Bronchial epithelial cell (primary cell): ENCODE data around the gene TP53TG5. TPM values are rescaled to one million over a fixed set of nuclear protein-coding genes. Genes with fewer than 3 reads are reported as not detected.

ENCODE experiments used
- DNase-seq: peaks from one replicate; pipeline ENCODE4 v3.0.0-alpha.2; 2010; ENCODE audit warnings: low read depth
- FAIRE-seq: peaks from 2 replicates; lab custom pipeline; 2011; peaks lifted over from hg19 to GRCh38; lab: Jason Lieb, UNC
- H3K27me3 ChIP-seq: 2 replicates; pipeline ENCODE4 v1.5.1; 2011; ENCODE audit warnings: low read length; ENCODE audit not compliant: control insufficient read depth, insufficient read depth
- H3K36me3 ChIP-seq: 2 replicates; pipeline ENCODE4 v1.5.1; 2011; ENCODE audit warnings: low read length; ENCODE audit not compliant: control insufficient read depth, insufficient read depth
- H3K4me3 ChIP-seq: 2 replicates; pipeline ENCODE4 v1.5.1; 2011; ENCODE audit warnings: mild to moderate bottlenecking, low read depth, low read length, control low read depth
- CTCF ChIP-seq: IDR thresholded peaks from 2 replicates; pipeline ENCODE4 v1.5.1; 2011; ENCODE audit warnings: mild to moderate bottlenecking, moderate library complexity, low read length, control low read depth, inconsistent platforms; ENCODE audit not compliant: insufficient read depth, severe bottlenecking
- total RNA-seq: library from RNA; depleted of rRNA; stranded (reverse); fragments of >200 nt; gene quantifications from 2 replicates; pipeline ENCODE4 v1.2.1, GENCODE V29; 2014

Gene TP53TG5
- total RNA-seq = 0.13 TPM in 1 of 2 replicates, not detected in the other

GRCh38 chr20:45378191-45378590 lies at the start of gene TP53TG5:
Gene TP53TG5, minus strand, starts transcription at chr20:45378325. Its CDS starts 89 bp downstream, at chr20:45378236.
- Histone ChIP-seq H3K36me3 (no peaks in the 10 kb centered on the region), H3K27me3 (no peaks in the 10 kb centered on the region), H3K4me3 (no peak within 1 kb of the TSS)
- TF ChIP-seq CTCF = no peak
- FAIRE-seq (no peak), DNase-seq (no peak)

GRCh38 chr20:45427236-45428149 lies 49.4 kb upstream of the TP53TG5 start:
- TF ChIP-seq CTCF = no peak
- FAIRE-seq = no peak
- Histone ChIP-seq H3K27me3 (no peaks in the 10 kb centered on the region), H3K36me3 (peaks cover 10% of the 10 kb centered on the region), H3K4me3 (no peak overlapping the region)
- no peak for DNase-seq

GRCh38 chr20:45426320-45427016 lies 48.3 kb upstream of the TP53TG5 start:
- Histone ChIP-seq H3K36me3 (peaks cover 11% of the 10 kb centered on the region), H3K27me3 (no peaks in the 10 kb centered on the region), H3K4me3 (no peak overlapping the region)
- DNase-seq (no peak), FAIRE-seq (no peak)
- TF ChIP-seq CTCF = no peak

DNA sequence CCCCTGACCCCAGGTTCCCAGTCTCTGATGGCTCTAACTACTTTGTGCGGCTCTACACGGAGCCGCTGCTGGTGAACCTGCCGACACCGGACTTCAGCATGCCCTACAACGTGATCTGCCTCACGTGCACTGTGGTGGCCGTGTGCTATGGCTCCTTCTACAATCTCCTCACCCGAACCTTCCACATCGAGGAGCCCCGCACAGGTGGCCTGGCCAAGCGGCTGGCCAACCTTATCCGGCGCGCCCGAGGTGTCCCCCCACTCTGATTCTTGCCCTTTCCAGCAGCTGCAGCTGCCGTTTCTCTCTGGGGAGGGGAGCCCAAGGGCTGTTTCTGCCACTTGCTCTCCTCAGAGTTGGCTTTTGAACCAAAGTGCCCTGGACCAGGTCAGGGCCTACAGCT lies 47.4 kb upstream of the TP53TG5 start:
- peaks cover 19% of the 10 kb centered on the region for H3K36me3 ChIP-seq

DNA sequence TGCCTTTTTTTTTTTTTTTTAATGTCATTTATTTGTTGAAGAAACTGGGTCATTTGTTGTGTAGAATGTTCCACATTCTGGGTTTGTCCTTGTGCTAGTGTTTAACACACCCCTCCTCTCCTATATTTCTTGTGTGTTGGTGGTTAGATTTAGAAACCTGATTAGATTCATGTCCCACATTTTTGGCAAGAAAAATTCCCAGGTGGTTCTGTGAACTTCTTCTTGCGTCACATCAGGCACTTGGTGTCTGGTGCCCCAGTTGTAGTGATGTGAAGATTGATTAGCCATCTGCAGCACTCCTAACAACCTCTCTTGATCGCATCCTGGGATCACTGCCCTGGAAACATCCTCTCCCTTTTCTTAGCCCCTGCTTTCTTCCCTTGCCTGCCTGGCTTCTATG lies 45.6 kb upstream of the TP53TG5 start:
- Histone ChIP-seq H3K36me3 (peaks cover 28% of the 10 kb centered on the region), H3K27me3 (no peaks in the 10 kb centered on the region), H3K4me3 (no peak overlapping the region)
- no peak for TF ChIP-seq CTCF
- FAIRE-seq (no peak), DNase-seq (no peak)

More for the DNA sequence above, 47.4 kb upstream of the TP53TG5 start:
- no peak for TF ChIP-seq CTCF
- Histone ChIP-seq H3K27me3 (no peaks in the 10 kb centered on the region), H3K4me3 (no peak overlapping the region)
- DNase-seq (no peak), FAIRE-seq (no peak)
